HL-60 (cell line): ENCODE data around the gene ROBO4.

Experiments used
- DNase-seq, 2 experiments: peaks; one replicate each; pipeline ENCODE4 v3.0.0-alpha.2; 2010 to 2020; ENCODE audit warnings: low read depth in 1 of 2, low spot score in 1 of 2
- H3K27ac ChIP-seq: fragments of 250-450 bp; sonication (Bioruptor Pico); replicated peaks from 2 replicates; pipeline ENCODE4 v1.5.1; 2020; ENCODE audit warnings: mild to moderate bottlenecking, moderate library complexity
- H3K27me3 ChIP-seq: fragments of 250-450 bp; sonication (Bioruptor Pico); 2 replicates; pipeline ENCODE4 v1.5.1; 2021; ENCODE audit warnings: mild to moderate bottlenecking, moderate library complexity; ENCODE audit not compliant: insufficient read depth, poor library complexity, severe bottlenecking
- H3K4me3 ChIP-seq: replicated peaks from 2 replicates; pipeline ENCODE4 v1.5.1; 2011; ENCODE audit warnings: mild to moderate bottlenecking, control low read depth, low read length; ENCODE audit not compliant: insufficient read depth
- GABPA ChIP-seq: IDR thresholded peaks from 2 replicates; pipeline ENCODE4 v1.6.1; 2012; ENCODE audit warnings: low read depth
- POLR2AphosphoS5 ChIP-seq: IDR thresholded peaks from 2 replicates; pipeline ENCODE4 v1.6.1; 2012; ENCODE audit warnings: low read depth
- SPI1 ChIP-seq: IDR thresholded peaks from 2 replicates; pipeline ENCODE4 v1.6.1; 2012; ENCODE audit warnings: low read depth, mild to moderate bottlenecking, borderline replicate concordance
- TF ChIP-seq, protein P1 (sequence below): IDR thresholded peaks from one replicate; pipeline ENCODE4 v1.5.1; 2011; ENCODE audit warnings: low read length, control low read depth, inconsistent platforms; ENCODE audit not compliant: insufficient read depth
- TF ChIP-seq, protein P2 (sequence below): IDR thresholded peaks from 2 replicates; pipeline ENCODE4 v1.6.1; 2012; ENCODE audit warnings: low read depth; ENCODE audit not compliant: insufficient replicate concordance

Gene ROBO4

DNA sequence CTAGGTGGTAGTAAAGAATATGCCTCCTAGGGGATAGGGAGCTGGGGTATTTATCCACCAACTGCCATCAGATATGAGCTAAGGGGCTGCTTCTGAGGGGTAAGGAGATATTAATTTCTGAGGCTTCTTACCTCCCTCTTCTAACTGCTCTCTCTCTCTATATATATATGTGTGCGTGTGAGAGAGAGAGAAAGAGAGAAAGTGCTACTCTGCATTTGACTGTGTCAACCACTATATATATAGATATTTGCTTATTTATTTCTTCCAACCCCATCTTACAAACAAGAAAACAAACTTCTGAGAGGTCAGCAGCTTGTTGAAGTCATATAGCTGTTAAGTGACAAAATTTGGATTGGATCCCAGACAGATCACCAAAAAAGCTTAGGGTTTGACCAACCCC, 44.0 kb upstream of the ROBO4 start:
- H3K27me3 ChIP-seq, result peaks cover 4% of the 10 kb centered on the region
- H3K4me3 ChIP-seq, result no peak overlapping the region
- no peak overlapping the region for H3K27ac ChIP-seq
- no peak for DNase-seq
- TF ChIP-seq, protein P1, sequence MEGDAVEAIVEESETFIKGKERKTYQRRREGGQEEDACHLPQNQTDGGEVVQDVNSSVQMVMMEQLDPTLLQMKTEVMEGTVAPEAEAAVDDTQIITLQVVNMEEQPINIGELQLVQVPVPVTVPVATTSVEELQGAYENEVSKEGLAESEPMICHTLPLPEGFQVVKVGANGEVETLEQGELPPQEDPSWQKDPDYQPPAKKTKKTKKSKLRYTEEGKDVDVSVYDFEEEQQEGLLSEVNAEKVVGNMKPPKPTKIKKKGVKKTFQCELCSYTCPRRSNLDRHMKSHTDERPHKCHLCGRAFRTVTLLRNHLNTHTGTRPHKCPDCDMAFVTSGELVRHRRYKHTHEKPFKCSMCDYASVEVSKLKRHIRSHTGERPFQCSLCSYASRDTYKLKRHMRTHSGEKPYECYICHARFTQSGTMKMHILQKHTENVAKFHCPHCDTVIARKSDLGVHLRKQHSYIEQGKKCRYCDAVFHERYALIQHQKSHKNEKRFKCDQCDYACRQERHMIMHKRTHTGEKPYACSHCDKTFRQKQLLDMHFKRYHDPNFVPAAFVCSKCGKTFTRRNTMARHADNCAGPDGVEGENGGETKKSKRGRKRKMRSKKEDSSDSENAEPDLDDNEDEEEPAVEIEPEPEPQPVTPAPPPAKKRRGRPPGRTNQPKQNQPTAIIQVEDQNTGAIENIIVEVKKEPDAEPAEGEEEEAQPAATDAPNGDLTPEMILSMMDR, result no peak
- TF ChIP-seq SPI1 (no peak), GABPA (no peak), POLR2AphosphoS5 (no peak)
- TF ChIP-seq, protein P2, sequence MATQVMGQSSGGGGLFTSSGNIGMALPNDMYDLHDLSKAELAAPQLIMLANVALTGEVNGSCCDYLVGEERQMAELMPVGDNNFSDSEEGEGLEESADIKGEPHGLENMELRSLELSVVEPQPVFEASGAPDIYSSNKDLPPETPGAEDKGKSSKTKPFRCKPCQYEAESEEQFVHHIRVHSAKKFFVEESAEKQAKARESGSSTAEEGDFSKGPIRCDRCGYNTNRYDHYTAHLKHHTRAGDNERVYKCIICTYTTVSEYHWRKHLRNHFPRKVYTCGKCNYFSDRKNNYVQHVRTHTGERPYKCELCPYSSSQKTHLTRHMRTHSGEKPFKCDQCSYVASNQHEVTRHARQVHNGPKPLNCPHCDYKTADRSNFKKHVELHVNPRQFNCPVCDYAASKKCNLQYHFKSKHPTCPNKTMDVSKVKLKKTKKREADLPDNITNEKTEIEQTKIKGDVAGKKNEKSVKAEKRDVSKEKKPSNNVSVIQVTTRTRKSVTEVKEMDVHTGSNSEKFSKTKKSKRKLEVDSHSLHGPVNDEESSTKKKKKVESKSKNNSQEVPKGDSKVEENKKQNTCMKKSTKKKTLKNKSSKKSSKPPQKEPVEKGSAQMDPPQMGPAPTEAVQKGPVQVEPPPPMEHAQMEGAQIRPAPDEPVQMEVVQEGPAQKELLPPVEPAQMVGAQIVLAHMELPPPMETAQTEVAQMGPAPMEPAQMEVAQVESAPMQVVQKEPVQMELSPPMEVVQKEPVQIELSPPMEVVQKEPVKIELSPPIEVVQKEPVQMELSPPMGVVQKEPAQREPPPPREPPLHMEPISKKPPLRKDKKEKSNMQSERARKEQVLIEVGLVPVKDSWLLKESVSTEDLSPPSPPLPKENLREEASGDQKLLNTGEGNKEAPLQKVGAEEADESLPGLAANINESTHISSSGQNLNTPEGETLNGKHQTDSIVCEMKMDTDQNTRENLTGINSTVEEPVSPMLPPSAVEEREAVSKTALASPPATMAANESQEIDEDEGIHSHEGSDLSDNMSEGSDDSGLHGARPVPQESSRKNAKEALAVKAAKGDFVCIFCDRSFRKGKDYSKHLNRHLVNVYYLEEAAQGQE, result no peak

DNA sequence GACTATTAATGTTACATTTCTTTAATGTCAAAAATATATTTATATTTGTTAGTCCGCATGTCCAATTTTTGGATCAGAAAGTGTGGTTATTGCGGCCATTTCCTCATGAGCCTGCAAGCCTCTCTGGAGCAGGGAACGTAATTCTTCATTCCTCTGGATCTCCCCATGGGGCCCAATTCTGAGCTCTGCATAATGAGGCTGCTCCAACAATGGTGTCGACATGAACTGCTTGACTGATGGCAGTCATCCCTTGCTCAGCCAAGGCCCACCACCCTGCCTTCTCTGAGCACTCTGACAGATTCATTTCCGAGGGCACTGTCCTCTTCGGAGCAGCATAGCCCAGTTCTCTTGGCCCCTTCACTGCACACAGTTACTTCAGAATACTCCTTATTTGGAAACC, 41.3 kb upstream of the ROBO4 start:
- Histone ChIP-seq H3K27ac (no peak overlapping the region), H3K27me3 (peaks cover 4% of the 10 kb centered on the region), H3K4me3 (no peak overlapping the region)
- no peak for DNase-seq
- TF ChIP-seq, protein P2, result no peak
- TF ChIP-seq SPI1 (no peak), GABPA (no peak), POLR2AphosphoS5 (no peak)
- TF ChIP-seq, protein P1, result no peak

GRCh38 chr11:124938206-124938765, 40.6 kb upstream of the ROBO4 start:
- DNase-seq, result no peak
- H3K27me3 ChIP-seq, result peaks cover 4% of the 10 kb centered on the region
- no peak overlapping the region for H3K27ac ChIP-seq
- no peak overlapping the region for H3K4me3 ChIP-seq
- TF ChIP-seq SPI1 (no peak), GABPA (no peak), POLR2AphosphoS5 (no peak)
- TF ChIP-seq, protein P2, result no peak
- TF ChIP-seq, protein P1, result no peak
